Activated CD8-positive, alpha-beta memory T cell treated with anti-CD3 and anti-CD28 coated beads, Interleukin-2, amount 50 U/mL, for 48 hours (primary cell): Measurements from ENCODE around the gene MED13L.

ENCODE experiments used
- DNase-seq: peaks from one replicate; pipeline ENCODE4 v3.0.0-alpha.2; 2020

Gene MED13L

DNA sequence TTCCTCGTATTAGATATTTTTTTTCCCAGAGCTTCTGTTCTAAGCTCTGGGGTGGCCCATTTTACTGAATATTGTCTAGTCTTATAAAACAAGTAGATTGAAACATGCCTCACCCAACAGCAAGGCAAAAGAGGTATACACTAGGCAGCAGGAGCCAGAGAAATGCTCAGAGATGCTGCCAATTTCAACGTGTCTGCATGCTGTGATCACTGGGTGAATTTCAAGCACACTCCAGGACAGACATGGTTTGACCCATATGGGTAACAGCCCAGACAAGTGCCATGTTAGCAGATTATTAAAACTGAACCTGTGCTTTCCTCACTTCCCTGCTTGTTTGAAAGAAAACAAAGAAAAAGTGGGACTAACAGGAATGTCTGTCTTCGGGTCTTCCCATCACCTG is 321.3 kb downstream of the MED13L start:
- no peak for DNase-seq

DNA sequence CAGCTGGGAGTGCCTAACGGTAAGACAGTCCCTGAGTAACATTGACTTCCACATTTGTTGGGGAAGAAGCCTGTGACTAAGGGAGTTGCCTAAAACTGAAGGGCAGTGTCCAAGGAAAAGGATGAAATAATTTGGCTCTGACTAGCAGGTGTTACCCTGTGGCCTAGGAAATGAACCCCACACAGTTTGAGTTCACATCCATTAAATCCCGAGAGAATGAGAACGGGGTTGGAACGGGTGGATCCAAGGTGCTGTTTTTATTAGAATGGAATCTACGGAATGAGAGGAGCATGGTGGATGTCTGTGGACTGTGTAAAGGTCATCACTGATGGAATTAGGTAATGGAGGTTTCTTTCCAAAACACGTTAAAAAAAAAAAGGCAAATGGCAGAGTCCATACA is 324.0 kb downstream of the MED13L start:
- DNase-seq = no peak

DNA sequence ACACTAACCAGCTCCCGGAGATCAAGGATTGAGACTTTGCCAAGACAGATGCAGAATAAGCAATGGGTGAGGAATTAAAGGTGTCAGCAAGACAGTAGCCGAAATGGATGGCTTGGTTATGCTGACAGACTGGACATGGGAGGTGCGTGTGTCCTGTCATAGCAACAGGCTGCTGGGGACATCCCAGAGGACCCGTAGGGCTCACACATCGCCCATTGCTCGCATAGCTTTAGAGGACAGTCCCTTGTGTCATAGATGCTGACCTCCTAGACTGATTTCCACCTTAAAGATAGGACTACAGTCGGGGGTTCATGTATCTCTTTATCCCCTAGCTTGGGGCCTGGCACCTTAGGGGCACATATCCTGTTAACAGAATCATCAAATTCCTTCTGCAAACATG is 324.5 kb downstream of the MED13L start:
- DNase-seq = no peak

DNA sequence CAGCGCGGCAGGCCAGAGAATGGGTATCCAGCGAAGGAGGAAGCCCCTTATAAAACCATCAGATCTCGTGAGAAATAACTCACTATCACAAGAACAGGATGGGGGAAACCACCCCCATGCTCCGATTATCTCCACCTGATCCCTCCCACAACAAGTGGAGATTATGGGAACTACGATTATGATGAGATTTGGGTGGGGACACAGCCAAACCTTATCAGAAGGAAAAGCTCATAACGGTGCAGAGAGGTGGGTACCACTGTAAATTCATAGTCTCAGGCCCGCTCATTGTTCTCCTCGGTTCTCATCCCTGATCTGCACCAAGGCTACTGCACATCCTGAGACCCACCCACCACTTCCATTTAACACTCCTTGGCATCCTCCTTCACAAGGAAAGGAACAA is 326.5 kb downstream of the MED13L start:
- DNase-seq = no peak

DNA sequence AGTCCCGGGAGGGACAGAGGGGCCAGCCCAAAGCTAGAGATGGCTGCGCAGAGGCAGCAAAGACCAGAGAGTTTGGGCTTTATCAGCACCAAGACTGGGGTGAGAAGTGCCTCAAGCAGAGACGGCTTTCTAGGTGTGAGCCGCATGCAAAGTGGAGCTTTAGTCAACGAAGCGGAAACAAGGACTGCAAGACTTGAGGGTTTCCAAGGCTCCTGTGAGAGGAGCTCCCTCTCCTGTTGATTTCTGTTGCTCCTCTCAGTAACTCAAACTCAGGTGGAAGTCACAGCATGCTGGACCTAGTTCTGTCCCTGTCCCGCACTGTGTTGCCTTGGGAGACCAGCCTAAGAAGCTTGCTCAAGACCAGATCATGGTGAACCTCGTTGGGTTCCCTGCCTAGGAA is 327.8 kb downstream of the MED13L start:
- no peak for DNase-seq

DNA sequence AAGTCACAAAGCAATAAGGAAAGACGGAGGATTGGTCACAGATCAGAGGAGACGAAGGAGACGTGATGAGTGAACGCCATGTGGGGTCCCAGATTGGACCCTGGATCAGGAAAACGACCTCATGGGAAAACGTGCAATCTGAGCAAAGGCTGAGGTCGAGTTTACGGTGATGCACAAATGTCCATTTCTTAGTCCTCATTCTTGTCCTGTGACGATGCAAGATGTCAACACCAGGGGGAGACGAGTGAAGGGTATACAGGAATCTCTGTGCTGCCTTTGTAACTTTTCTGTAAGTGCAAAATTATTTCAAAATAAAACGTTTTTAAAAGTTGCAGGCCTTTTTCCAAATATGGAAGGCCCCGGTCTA is 329.8 kb downstream of the MED13L start:
- DNase-seq = no peak

DNA sequence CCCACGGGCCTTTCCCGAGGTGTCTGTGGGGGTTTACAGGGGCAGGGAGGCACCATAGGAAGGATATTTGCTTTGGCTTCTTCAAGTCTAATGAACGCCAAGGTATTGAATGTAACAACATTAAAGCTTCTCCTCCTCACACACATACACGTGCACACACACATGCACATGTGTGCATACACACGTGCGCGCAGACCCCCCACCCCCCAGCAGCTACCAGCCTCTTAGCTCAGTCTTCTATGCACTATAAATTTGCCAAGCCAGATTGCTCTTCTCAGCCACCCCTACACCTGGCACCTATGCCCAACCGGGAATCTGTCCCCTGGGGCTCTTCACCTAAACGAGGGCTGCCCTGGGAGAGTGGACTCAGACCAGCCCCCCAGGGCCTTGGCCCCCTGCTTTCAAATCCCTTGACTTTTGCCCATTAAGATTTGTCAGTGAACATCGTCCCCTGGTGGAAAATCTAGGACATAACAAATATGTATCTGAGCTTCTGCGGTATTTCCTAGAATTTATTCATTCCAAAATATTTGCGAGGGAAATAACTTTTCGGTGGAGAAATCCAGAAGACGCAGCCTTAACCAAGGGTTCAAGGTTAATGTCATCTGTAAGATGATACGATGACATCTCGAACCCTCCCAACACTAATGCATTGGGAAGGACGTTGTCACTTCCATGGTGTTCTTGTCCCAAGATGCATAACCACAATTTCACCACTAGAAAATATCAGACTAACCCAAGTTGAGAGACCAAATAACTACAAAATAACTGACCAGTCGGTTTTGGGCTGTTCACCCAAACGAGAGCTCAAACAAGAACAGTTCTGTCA is 330.4 kb downstream of the MED13L start:
- no peak for DNase-seq

DNA sequence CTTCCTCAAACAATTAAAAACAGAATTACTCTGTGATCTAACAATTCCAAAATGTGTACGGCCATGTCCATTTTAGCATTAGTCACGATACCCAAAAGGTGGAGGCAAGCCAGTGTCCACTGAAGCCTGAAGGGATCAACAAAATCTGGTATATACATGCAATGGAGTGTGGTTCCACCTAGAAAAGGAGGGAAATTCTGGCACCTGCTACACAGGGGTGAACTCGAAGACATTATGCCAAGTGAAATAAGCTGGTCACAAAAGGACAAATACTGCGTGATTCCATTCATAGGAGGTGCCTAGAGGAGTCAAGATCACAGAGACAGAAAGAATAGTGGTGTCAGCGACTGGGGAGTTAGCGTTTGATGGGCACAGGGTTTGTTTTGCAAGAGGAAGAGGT is 331.4 kb downstream of the MED13L start:
- DNase-seq = no peak

DNA sequence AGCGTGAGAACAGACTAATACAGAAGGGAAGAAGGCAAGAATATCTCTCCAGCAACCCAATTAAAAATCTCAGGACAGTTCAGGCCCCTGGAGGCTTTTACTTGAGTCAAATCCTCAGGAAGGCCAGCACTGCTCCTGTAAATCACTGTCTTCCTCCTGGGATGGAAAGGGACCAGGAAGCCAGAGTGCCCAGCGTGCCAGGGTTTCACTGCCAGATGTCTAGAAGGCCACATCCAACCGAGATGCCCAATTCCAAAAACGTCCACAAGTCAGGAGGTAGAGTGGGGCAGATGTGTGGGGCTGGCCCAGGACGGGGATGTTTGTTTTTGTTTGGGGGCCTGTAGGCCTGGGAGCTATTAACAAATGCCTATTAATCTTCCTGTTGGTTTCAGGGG is 332.0 kb downstream of the MED13L start:
- DNase-seq = no peak

DNA sequence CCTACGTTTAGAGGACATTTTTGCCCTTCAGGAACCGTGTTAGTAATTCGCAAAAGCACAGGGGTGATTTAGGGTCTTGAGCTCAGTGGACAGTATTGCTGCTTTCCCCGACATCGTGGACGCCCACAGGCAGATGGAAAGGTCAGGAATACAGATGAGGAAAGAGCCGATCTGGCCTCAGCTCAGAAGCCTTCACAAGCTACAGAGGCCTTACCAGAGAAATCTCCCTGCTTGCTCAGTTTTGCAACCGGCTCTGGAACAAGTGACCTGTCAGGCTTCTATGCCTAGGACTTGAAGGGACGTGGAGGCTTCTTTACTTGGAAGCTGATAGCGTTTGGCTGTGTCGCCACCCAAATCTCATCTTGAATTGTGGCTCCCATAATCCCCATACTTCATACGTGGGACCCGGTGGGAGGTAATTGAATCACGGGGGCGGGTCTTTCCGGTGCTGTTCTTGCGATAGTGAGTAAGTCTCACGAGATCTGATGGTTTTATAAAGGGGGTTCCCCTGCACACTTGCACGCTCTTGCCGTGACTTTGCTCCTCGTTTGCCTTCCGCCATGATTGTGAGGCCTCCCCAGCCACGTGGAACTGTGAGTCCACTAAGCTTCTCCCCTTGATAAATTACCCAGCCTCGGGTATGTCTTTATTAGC is 332.5 kb downstream of the MED13L start:
- DNase-seq = no peak

DNA sequence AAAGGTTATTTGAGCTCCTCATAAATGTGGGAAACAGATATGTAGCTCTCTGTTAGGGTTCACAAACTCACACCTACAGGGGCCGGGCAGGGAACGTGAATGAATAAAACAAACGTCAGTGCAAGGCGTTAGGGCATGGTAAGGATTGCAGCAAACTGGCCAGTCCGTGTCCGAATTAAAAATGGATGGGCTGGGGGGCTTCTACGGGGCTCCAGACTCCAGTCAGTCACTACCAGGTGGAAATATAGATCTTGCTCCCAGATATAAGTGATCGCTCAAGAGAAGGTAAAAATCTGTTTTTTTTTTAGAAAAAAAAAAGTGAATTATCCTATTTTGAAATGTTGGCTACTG is 333.1 kb downstream of the MED13L start:
- no peak for DNase-seq

DNA sequence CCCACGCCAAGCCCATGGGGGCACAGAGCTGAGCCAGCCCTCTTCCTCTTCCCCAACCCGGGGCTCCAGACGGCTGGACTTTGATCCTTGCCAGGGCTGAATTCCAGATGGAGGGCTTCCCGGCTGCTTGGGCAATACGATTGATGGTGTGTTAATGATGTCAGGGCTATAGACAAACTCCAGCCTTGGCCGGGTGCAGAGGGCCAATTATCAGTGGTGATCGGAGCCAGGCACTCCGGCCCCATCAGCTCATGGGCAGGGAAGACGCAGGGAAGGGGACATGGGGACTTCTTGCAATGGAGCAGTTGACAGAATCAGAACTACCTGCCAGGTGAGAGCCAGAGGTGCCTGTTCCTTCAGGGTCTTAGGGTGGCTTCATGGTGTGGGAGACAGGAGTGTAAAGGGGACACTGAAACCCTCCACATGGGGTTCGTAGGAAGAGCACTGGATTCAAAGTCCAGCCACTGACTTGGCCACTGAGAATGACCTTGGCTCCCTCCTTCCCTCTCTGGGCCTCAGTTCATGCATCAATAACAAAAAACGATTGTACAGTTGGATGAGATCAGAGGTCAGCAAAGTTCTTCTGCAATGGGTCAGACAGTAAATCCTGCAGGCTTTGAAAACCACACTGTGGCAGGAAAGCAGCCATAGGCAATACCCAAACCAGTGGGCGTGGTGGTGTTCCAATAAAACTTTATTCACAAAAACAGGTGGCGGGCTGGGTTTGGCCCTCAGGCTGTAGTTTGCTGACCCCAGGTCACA is 333.7 kb downstream of the MED13L start:
- no peak for DNase-seq

DNA sequence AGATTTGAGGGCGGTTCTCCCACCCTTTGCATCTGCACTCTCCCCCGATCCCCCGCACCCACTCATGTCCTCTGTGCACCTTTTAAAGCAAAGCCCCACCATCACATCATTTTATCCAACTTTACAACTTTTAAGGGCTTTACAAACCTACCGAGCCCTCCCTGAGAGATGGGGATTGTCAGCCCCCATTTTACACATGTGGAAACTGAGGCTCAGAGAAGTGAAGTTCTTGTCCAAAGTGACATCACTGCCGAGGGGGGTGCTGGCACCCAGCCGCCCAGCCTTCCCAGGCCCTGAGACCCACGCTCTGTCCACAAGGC is 334.2 kb downstream of the MED13L start:
- no peak for DNase-seq

DNA sequence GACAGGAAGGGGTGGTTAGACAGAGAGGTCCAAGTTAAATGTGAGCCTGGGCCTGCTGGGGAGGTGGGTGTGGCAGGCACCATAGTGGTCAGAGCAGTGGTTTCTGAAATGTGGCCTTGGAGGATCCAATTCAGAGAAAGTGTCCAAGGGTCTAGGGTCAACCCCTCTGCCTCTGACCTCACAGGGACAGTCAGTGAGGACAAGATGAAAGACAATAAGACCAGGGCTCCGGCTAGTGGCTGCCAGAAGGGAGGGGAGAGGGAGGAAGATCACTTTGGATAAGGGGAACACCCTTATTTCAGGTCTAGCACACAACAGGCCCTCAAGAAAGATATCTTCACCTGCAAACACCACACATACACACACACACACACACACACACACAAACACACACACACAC is 335.1 kb downstream of the MED13L start:
- no peak for DNase-seq

DNA sequence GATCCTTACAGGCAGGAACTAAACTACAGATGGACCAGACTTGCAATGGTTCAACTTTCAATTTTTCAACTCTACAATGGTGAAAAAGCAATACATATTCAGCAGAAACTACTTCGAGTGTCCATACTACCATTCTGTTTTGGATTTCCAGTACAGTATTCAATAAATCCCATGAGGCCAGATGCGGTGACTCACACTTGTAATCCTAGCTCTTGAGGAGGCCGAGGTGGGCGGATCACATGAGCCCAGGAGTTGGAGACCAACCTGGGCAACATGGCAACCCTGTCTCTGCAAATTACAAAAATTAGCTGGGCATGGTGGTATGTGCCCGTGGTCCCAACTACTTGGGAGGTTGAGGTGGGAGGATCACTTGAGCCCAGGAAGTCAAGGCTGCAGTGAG is 336.1 kb downstream of the MED13L start:
- DNase-seq = no peak

DNA sequence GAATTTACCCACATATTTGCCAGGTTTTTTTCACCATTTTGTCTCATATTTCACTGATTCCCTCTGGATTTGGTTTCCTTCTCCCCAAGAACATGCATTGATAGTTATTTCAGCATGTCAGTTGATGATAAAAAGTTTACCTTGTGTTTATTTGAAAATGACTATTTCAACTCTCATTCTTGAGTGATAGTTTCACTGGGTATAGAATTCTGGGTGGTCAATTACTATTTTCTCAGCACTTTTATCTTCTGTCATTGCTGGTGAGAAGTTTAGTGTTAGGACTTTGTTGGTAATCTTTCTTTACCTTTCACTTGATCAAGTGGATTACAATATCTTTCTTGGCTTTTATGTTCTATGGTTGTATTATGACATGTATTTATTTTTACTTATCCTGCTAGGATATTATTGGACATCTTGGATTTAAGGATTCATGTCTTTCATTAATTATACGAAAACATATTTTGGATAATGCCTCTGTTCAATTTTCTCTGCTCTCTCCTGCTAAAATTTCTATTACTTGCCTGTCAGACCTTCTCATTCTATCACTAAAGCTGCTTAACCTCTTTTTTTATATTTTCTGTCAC is 338.6 kb downstream of the MED13L start:
- DNase-seq = no peak

DNA sequence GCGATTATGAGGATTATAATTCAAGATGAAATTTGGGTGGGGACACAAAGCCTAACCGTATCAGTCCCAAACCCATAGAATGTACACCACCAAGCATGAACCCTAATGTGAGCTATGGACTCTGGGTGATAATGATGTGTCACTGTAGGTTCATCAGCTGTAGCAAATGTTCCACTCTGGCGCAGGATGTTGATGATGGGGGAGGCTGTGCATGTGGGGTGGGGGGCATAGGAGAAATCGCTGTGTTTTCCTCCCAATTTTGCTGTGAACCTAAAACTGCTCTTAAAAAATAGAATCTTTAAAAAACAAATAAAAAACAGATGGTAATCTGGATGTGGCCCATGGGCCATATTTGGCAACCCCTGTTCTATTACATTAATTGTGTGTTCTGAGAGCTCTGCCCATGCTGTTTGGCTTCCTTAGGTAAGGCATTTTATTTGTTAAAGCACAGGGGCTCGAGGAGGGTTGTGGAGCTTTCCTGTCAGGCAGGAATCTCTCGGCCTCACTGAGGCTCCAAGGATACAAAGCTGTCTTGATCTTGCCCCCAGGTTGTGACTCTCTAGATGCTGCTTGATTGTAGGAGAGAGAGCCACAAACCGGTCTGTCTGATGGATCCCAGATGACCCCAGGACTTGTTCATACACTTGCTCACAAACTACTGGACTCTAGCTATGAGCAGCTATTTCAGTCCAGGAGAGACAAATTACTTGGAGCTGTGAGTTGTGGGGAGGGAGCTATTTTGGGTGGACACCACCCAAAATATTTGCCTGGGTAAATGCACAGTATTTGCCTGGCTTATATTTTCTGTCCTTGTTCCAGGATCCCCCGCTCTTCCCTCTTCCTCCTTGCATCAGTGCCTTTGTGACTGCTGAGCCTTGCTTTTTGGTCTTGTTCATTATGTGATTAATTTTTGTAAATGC is 340.2 kb downstream of the MED13L start:
- no peak for DNase-seq

DNA sequence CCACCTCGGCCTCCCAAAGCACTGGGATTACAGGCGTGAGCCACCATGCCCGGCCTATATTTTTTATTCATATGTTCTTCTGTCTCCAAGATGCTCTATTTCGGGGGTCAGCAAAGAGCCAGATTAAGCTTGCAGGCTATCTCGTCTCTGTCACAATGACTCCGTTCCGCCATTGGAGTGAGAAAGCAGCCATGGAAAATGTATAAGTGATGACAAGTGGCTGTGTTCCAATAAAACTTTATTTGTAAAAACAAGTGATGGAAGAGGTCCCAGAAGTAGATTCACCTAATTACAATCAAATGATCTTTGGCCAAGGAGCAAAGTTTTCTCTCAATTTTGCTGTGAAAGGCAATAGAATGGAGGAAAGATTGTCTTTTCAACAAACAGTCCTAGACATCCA is 342.6 kb downstream of the MED13L start:
- DNase-seq = no peak

DNA sequence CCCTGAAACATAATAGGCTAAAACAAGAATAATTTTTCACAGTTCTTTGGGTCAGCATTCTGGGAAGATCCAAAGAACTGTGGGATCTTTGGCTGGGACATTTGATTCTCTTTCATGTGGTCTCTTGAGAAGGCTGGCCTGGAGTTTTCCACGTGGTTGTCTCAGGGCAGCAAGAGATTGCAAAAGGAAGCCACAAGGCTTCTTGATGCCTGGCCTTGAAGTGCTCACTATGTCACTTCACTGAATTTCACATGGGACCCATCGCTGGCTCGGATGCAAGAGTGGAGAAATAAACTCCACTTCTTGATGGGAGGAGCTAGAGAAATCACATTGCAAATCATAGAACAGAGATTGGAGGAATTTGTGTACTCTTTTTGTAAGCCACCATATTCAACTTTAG is 343.4 kb downstream of the MED13L start:
- no peak for DNase-seq

DNA sequence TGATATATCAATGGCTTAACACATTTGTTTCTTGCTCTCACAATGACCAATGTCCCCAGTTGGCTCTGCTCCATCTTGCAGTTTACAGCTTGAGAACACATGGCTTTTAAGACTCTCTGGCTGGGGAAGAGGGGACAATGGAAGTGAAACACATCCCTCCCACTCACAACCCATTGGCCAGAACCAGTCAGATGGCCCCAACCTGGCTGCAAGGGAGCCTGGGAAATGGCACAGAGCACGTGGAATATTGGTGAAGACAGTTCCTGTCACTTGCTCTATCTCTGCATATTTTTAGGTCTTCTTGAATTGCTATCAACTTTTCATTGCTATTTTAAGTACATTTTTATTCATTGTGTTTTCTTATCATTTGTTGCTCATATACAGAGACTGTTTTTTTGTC is 345.4 kb downstream of the MED13L start:
- no peak for DNase-seq

DNA sequence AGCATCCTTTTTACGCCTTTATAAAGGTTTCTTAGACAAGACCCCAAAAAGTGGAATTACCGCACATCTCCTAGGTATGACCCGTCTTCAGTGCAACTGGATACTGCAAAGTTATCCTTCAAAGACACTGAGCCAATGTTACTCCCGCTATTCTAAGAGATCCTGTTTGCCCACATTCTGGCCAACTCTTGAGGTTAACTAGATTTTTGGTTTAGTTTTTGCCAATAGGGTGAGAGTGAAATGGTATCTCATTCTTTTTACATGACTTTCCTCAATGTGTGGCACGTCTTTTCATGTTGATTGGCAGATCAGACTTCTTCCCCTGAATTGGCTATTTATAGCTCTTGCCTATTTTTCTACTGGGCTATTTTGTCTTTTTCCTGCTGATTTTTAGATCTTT is 347.2 kb downstream of the MED13L start:
- DNase-seq = no peak

DNA sequence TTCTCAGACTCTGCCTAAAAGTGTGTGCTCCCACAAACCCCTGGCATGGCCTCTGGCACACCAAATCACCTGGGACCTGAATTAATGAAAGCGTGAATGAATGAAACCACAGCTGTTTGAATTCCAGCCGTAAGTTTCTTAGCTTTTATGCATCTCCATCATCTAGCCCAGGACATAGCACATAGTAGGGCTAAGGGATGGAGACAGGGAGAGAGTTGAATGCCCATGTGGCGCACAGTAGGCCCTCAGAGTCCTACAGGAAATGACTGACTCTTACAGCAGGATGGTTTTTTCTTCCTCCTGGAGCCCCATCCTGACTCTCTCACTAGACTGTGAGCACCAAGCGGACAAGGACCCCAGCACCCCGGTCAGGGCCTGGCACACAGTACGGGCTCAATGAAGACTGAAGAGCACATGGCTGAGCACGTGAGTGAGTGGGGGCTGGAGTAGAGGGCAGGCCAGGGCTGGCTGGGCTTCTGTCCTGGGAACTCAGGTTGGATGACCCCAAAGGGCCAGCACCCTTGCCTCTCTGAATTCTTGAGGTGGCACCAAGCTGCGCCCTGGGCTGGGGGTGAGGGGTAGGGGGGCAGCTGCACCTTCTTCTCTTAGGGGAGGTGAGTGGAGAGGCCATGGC is 351.3 kb downstream of the MED13L start:
- DNase-seq = no peak
